BJ (cell line): Measurements from ENCODE around the gene PTHLH. TPM values are rescaled to one million over a fixed set of nuclear protein-coding genes. Genes with fewer than 3 reads are reported as not detected.

Experiments used
- CTCF ChIA-PET: fragments of 350-600 bp; formaldehyde crosslinking; extraction: SDS; loops from one replicate; lab custom pipeline; 2021; ENCODE audit warnings: antibody characterized with exemption, inconsistent platforms; lab: Yijun Ruan, JAX
- POLR2A ChIA-PET: fragments of 300-600 bp; sonication (Branson Sonifier 250); formaldehyde crosslinking; extraction: SDS; loops from one replicate; lab custom pipeline; 2021; ENCODE audit warnings: antibody characterized with exemption; lab: Charles Lee
- DNase-seq: peaks from one replicate; pipeline ENCODE4 v3.0.0-alpha.2; 2011; ENCODE audit warnings: low read depth
- H3K27me3 ChIP-seq: 2 replicates; pipeline ENCODE4 v1.6.0; 2011; ENCODE audit warnings: low read length; ENCODE audit not compliant: control insufficient read depth, insufficient read depth
- H3K36me3 ChIP-seq: 2 replicates; pipeline ENCODE4 v1.5.1; 2011; ENCODE audit warnings: low read length; ENCODE audit not compliant: control insufficient read depth, insufficient read depth
- H3K4me3 ChIP-seq: 2 replicates; pipeline ENCODE4 v1.5.1; 2011; ENCODE audit warnings: low read depth, mild to moderate bottlenecking, control low read depth, low read length
- polyA plus RNA-seq: library from polyadenylated mRNA; depleted of rRNA; stranded (reverse); fragments of >200 nt; gene quantifications from 2 replicates; pipeline ENCODE4 v1.2.3, GENCODE V29; 2011; rRNA removed
- small RNA-seq: library from RNA; depleted of rRNA; stranded (forward); fragments of <200 nt; gene quantifications from one replicate; pipeline ENCODE3, GENCODE V24; 2012; ENCODE audit warnings: low replicate concordance, low read depth; ENCODE audit not compliant: insufficient read length
- TF ChIP-seq, protein P1 (sequence below): IDR thresholded peaks from 2 replicates; pipeline ENCODE4 v1.5.1; 2011; ENCODE audit warnings: low read depth, mild to moderate bottlenecking, control low read depth, inconsistent platforms, low read length, moderate library complexity; ENCODE audit not compliant: insufficient read depth

Gene PTHLH
- polyA plus RNA-seq, 1 experiment, result 0.22 TPM

DNA sequence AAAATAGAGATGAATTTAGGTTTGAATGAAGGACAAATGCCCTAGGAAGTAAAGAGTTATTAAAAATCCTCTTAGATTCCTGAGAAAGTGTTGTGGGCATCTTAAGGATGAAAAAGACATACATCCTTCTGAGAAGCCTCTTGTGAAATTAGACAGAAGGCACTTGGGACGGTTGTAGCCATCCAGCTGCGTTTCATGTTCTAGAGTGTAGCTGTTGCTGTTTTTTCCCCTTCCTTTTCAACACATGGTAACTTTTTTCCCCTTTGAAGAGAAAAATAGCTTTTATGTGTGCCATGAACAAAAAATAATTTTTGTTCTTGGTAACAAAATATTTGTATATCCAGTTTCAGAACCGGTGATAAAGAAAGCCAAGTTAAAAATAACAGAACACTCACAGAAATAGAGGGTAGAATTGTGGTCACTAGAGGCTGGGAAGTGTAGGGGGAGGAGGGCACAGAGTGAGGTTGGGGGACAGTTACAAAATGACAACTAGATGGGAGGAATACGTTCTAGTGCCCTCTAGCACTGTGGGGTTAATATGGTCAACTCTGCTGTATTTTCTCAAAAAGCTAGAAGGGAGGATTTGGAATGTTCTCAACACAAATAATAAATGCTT is 58.4 kb downstream of the PTHLH start:
- no peaks in the 10 kb centered on the region for H3K27me3 ChIP-seq
- ChIA-PET CTCF (interaction anchor here (1.0 kb wide), 1 partner anchor 92 kb away, joined by 3 read pairs; no protein-coding TSS in a partner anchor), POLR2A (no interaction called here)
- no peak for DNase-seq
- TF ChIP-seq, protein P1, sequence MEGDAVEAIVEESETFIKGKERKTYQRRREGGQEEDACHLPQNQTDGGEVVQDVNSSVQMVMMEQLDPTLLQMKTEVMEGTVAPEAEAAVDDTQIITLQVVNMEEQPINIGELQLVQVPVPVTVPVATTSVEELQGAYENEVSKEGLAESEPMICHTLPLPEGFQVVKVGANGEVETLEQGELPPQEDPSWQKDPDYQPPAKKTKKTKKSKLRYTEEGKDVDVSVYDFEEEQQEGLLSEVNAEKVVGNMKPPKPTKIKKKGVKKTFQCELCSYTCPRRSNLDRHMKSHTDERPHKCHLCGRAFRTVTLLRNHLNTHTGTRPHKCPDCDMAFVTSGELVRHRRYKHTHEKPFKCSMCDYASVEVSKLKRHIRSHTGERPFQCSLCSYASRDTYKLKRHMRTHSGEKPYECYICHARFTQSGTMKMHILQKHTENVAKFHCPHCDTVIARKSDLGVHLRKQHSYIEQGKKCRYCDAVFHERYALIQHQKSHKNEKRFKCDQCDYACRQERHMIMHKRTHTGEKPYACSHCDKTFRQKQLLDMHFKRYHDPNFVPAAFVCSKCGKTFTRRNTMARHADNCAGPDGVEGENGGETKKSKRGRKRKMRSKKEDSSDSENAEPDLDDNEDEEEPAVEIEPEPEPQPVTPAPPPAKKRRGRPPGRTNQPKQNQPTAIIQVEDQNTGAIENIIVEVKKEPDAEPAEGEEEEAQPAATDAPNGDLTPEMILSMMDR, result no peak
- H3K36me3 ChIP-seq, result no peaks in the 10 kb centered on the region
- no peak overlapping the region for H3K4me3 ChIP-seq

DNA sequence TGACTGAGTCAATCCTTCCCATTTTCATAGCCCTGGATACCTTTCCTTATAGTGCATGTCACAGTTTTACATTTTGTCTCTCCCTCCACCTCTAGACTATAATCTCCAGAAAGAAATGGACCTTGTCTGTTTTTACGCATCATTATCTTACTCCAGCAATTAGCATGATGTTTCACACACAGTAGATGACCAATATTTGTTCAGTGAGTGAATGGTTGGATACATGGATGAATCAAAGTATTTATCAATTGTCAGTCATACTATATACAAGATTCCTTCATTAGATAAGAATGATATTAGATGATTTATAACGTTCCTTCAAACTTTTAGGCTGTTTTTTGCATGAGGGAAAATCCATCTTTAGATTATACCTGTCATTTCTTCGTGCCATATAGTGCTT is 61.1 kb downstream of the PTHLH start:
- TF ChIP-seq, protein P1, result no peak
- ChIA-PET POLR2A (no interaction called here), CTCF (no interaction called here)
- no peaks in the 10 kb centered on the region for H3K27me3 ChIP-seq
- no peak for DNase-seq
- H3K4me3 ChIP-seq, result no peak overlapping the region
- no peaks in the 10 kb centered on the region for H3K36me3 ChIP-seq

Small RNAs within 50 kb of the gene (small RNA-seq; reads per million reads assigned to genes)
- not detected for gene AC008011.1

Other genes starting within 250 kb of the PTHLH start
- 22.6 and 23.6 TPM in 2 replicates for gene KLHL42, start 192.5 kb downstream of the PTHLH start, polyA plus RNA-seq
- not detected in 2 replicates for gene MANSC4, start 192.5 kb downstream of the PTHLH start, polyA plus RNA-seq
- gene CCDC91, start 217.7 kb upstream of the PTHLH start, polyA plus RNA-seq, result 11.9 and 13.9 TPM in 2 replicates